Measurements from ENCODE around the gene RTP2. TPM values are rescaled to one million over a fixed set of nuclear protein-coding genes. Genes with fewer than 3 reads are reported as not detected.

RTP2 gene
- total and polyA plus RNA-seq, 2 of the 4 experiments (the other 2 are of a cell fraction): not detected

- no peak overlapping the region for H3K14ac ChIP-seq (replicated peaks; ENCODE audit: low read depth, low read length)
- H3K27ac ChIP-seq (ENCODE audit: insufficient read depth, low read length): no peak overlapping the region
- in situ Hi-C loops (cut with MboI; ENCODE audit: low sequenced_read_pairs): no loop called here
- H3K4ac ChIP-seq (ENCODE audit: low read depth, low read length): no peak overlapping the region
- no peak overlapping the region for H3K4me3 ChIP-seq (ENCODE audit: insufficient read depth, low read depth, low read length)
- no peak overlapping the region for H2AK9ac ChIP-seq (replicated peaks; ENCODE audit: low read depth, low read length, poor library complexity)
- no peak overlapping the region for H2BK120ac ChIP-seq (ENCODE audit: low read depth, low read length)
- H4K5ac ChIP-seq (ENCODE audit: low read depth, low read length): no peak overlapping the region
- no peak overlapping the region for H4K91ac ChIP-seq (ENCODE audit: insufficient read depth, low read depth, low read length)
- no peaks in the 10 kb centered on the region for H3K9me1 ChIP-seq (ENCODE audit: insufficient read depth, low read length)
- no peaks in the 10 kb centered on the region for H4K20me1 ChIP-seq (ENCODE audit: insufficient read depth, low read length)
- peaks cover 22% of the 10 kb centered on the region for H3K27me3 ChIP-seq (ENCODE audit: control insufficient read depth, insufficient read depth, low read length)
- no peaks in the 10 kb centered on the region for H3K9me3 ChIP-seq (ENCODE audit: control insufficient read depth, insufficient read depth, low read length)
- H2AK5ac ChIP-seq (ENCODE audit: low read depth, low read length): no peak overlapping the region
- CTCF ChIA-PET: interaction anchor here (0.9 kb wide), 1 partner anchor 432 kb away, joined by 3 read pairs; no protein-coding TSS in a partner anchor
- POLR2A ChIA-PET (ENCODE audit: unreplicated experiment): no interaction called here
- 50% methylated on average over 2 of the region's 4 CpGs; no CpG with 5 or more reads in 1 of the 2 experiments for WGBS, 2 experiments (ENCODE audit: extremely low coverage in 2 of 2, insufficient read length in 1 of 2)
- H3K56ac ChIP-seq (ENCODE audit: extremely low read depth, insufficient read depth, low read length): no peak overlapping the region
- no peak overlapping the region for H3K4me2 ChIP-seq (ENCODE audit: low read depth, low read length)
- ATAC-seq (ENCODE audit: low read depth) (no peak), DNase-seq (no peak)
- TF ChIP-seq FOS (IDR thresholded peaks at IDR 0.05; ENCODE audit: low read depth, low read length) (no peak), CTCF (conservative IDR thresholded peaks at IDR 0.05; ENCODE audit: low read depth, low read length) (no peak), RCOR1 (IDR thresholded peaks at IDR 0.05; ENCODE audit: insufficient replicate concordance, low read length) (no peak), RAD21 (IDR thresholded peaks at IDR 0.05; ENCODE audit: low read length) (no peak), BHLHE40 (IDR thresholded peaks at IDR 0.05; ENCODE audit: low read depth, low read length) (no peak), NFE2L2 (IDR thresholded peaks at IDR 0.05; ENCODE audit: low read depth, low read length) (no peak), RFX5 (IDR thresholded peaks at IDR 0.05; ENCODE audit: low read depth, low read length) (no peak), MAZ (IDR thresholded peaks at IDR 0.05; ENCODE audit: borderline replicate concordance, low read depth, low read length) (no peak), CEBPB (IDR thresholded peaks at IDR 0.05; ENCODE audit: low read depth, low read length) (no peak), POLR2A (IDR thresholded peaks at IDR 0.05; ENCODE audit: low read depth, low read length) (no peak), SMC3 (IDR thresholded peaks at IDR 0.05; ENCODE audit: low read depth, low read length) (no peak), ELK1 (IDR thresholded peaks at IDR 0.05; ENCODE audit: borderline replicate concordance, low read depth, low read length) (no peak), USF2 (IDR thresholded peaks at IDR 0.05; ENCODE audit: low read depth, low read length) (no peak), MAFK (IDR thresholded peaks at IDR 0.05; ENCODE audit: low read depth, low read length) (no peak), CHD1 (IDR thresholded peaks at IDR 0.05; ENCODE audit: low read depth, low read length) (no peak)
- no peak overlapping the region for H3K23ac ChIP-seq (ENCODE audit: low read depth, low read length)
- no peak overlapping the region for H3K18ac ChIP-seq (ENCODE audit: low read depth, low read length)
- no peak overlapping the region for H3K9ac ChIP-seq (ENCODE audit: low read depth, low read length)
- no peak overlapping the region for H2AFZ ChIP-seq (replicated peaks; ENCODE audit: low read length, poor library complexity)
- no peaks in the 10 kb centered on the region for H3K4me1 ChIP-seq (ENCODE audit: control insufficient read depth, insufficient read depth, low read length)
- intact Hi-C loops (cut with micrococcal nuclease): no loop called here
- H3K79me1 ChIP-seq (ENCODE audit: low read depth in 1 of 2, low read length in 2 of 2): no peaks in the 10 kb centered on the region
- H3K36me3 ChIP-seq (ENCODE audit: control insufficient read depth, insufficient read depth, low read length): no peaks in the 10 kb centered on the region
- H2BK5ac ChIP-seq (ENCODE audit: low read depth, low read length, poor library complexity, severe bottlenecking): no peak overlapping the region
- dilution Hi-C loops (cut with HindIII; ENCODE audit: low sequenced_read_pairs, unreplicated experiment): loop anchor here (25.0 kb wide), 2 partner anchors 384 to 484 kb away; no protein-coding TSS in a partner anchor
- no peak overlapping the region for H2BK20ac ChIP-seq (ENCODE audit: low read depth, low read length)
- no peak overlapping the region for H2BK15ac ChIP-seq (ENCODE audit: low read depth, low read length)
- H4K8ac ChIP-seq (ENCODE audit: low read depth in 2 of 2, low read length in 2 of 2): no peak overlapping the region
- BruUV-seq (replicated peaks): no TSS peak
Observed at GRCh38 chr3:187696021-187696420, 6.3 kb downstream of the RTP2 start.
